AG04450 (cell line): ENCODE data around the gene ZNF761. TPM values are rescaled to one million over a fixed set of nuclear protein-coding genes. Genes with fewer than 3 reads are reported as not detected.
"Not testable (repeated sequence)": the region's sequence is repeated elsewhere in the genome, so short reads cannot be mapped to it uniquely, and the experiment has no call there.

Source experiments
- CTCF ChIA-PET: fragments of 300-600, 350-600 bp; formaldehyde crosslinking; extraction: SDS; loops from one replicate; lab custom pipeline; 2022; ENCODE audit warnings: antibody characterized with exemption, inconsistent platforms; lab: Charles Lee
- POLR2A ChIA-PET: fragments of 350-600 bp; formaldehyde crosslinking; extraction: SDS; loops from one replicate; lab custom pipeline; 2021; ENCODE audit warnings: antibody characterized with exemption, inconsistent platforms; lab: Yijun Ruan, JAX
- DNase-seq: peaks from one replicate; pipeline ENCODE4 v3.0.0-alpha.2; 2011; ENCODE audit warnings: low read depth, low spot score
- H3K27ac ChIP-seq: one replicate; pipeline ENCODE4 v1.5.1; 2012; ENCODE audit warnings: low read depth, low read length, control low read depth
- H3K27me3 ChIP-seq: one replicate; pipeline ENCODE4 v1.6.0; 2012; ENCODE audit warnings: low read length; ENCODE audit not compliant: control insufficient read depth, insufficient read depth
- H3K4me3 ChIP-seq: 2 replicates; pipeline ENCODE4 v1.5.1; 2011; ENCODE audit warnings: mild to moderate bottlenecking, low read depth, low read length, control low read depth
- H3K9me3 ChIP-seq: 2 replicates; pipeline ENCODE4 v1.5.1; 2012; ENCODE audit warnings: low read length; ENCODE audit not compliant: control insufficient read depth, insufficient read depth
- CTCF ChIP-seq: IDR thresholded peaks from 2 replicates; pipeline ENCODE4 v1.5.1; 2011; ENCODE audit warnings: low read depth, low read length, control low read depth, inconsistent platforms
- polyA plus RNA-seq: library from polyadenylated mRNA; depleted of rRNA; stranded (reverse); fragments of >200 nt; gene quantifications from 2 replicates; pipeline ENCODE4 v1.2.3, GENCODE V29; 2011

Gene ZNF761
- polyA plus RNA-seq, 1 experiment: 12.5 TPM

DNA sequence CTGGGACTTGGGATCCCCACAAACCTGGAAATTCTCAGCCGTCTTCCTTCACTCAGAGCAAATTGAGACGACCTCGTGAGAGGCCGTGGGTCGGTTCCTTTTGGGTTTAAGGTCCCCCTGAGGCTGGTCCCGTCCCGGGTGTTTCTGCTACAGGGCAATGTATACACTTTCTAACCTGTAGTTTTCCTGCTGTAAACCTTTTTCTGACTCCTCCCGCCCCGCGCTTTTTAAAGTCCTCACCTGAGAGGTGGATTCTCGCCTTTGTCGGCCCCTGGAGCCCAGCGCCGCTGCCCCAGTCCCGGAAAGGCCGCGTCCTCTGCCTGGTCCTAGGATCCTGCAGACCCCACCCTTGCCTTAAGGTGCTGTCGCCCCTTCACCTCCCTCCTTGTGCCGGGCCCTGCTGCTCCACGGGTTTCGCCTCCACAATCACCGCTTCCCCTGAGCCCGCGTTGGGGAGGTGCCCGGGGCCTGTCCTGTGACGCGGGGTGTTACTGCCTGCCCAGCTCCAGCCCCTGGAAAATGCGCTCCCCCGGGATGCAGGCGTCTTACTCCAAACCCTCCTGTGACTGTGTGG, 391 bp downstream of the ZNF761 start:
- DNase-seq: no peak
- Histone ChIP-seq H3K4me3 (peak overlapping the region; percentile 91), H3K9me3 (no peaks in the 10 kb centered on the region), H3K27ac (peak overlapping the region; percentile 61), H3K27me3 (no peaks in the 10 kb centered on the region)
- ChIA-PET POLR2A (no interaction called here), CTCF (no interaction called here)
- no peak for TF ChIP-seq CTCF

DNA sequence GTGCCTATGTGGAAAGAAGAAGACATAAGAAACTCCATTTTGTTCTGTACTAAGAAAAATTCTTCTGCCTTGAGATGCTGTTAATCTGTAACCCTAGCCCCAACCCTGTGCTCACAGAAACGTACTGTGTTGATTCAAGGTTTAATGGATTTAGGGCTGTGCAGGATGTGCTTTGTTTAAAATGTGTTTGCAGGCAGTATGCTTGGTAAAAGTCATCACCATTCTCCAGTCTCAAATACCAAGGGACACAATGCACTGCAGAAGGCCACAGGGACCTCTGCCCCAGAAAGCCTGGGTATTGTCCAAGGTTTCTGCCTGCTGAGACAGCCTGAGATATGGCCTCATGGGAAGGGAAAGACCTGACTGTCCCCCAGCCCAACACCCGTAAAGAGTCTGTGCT, 12.0 kb downstream of the ZNF761 start:
- CTCF ChIA-PET, H3K27me3 ChIP-seq, POLR2A ChIA-PET, H3K4me3 ChIP-seq, H3K27ac ChIP-seq, DNase-seq: not testable (repeated sequence)
- peaks cover 38% of the 10 kb centered on the region for H3K9me3 ChIP-seq

- H3K27me3 ChIP-seq, POLR2A ChIA-PET, H3K4me3 ChIP-seq, DNase-seq, H3K27ac ChIP-seq, CTCF ChIA-PET: not testable (repeated sequence)
- peaks cover 46% of the 10 kb centered on the region for H3K9me3 ChIP-seq
These were observed 15.4 kb downstream of the ZNF761 start for GRCh38 chr19:53447196-53447595.

GRCh38 chr19:53455828-53456227, 24.0 kb downstream of the ZNF761 start:
- Histone ChIP-seq H3K9me3 (peaks cover 41% of the 10 kb centered on the region), H3K4me3 (no peak overlapping the region), H3K27me3 (no peaks in the 10 kb centered on the region), H3K27ac (no peak overlapping the region)
- ChIA-PET CTCF (interaction anchor here (1.8 kb wide), 1 partner anchor 31 kb away, joined by 12 read pairs; no protein-coding TSS in a partner anchor), POLR2A (no interaction called here)
- no peak for TF ChIP-seq CTCF
- no peak for DNase-seq

GRCh38 chr19:53460131-53460721, 28.4 kb downstream of the ZNF761 start:
- H3K27ac ChIP-seq, CTCF ChIA-PET, DNase-seq, H3K4me3 ChIP-seq, H3K27me3 ChIP-seq, POLR2A ChIA-PET: not testable (repeated sequence)
- H3K9me3 ChIP-seq: peaks cover 34% of the 10 kb centered on the region

GRCh38 chr19:53461866-53462265, 30.1 kb downstream of the ZNF761 start:
- H3K4me3 ChIP-seq: no peak overlapping the region
- no peaks in the 10 kb centered on the region for H3K27me3 ChIP-seq
- H3K27ac ChIP-seq: no peak overlapping the region
- peaks cover 34% of the 10 kb centered on the region for H3K9me3 ChIP-seq
- no peak for TF ChIP-seq CTCF
- ChIA-PET POLR2A (no interaction called here), CTCF (interaction anchor here (0.8 kb wide), 1 partner anchor 266 kb away, joined by 3 read pairs; no protein-coding TSS in a partner anchor)
- DNase-seq: no peak
